ENCODE results near the gene ARFGAP3. TPM values are rescaled to one million over a fixed set of nuclear protein-coding genes. Genes with fewer than 3 reads are reported as not detected.
A peak's percentile ranks its signal among the peaks of the same experiment; 100 is the strongest.
"Not testable (repeated sequence)": the region's sequence is repeated elsewhere in the genome, so short reads cannot be mapped to it uniquely, and the experiment has no call there.

The ARFGAP3 gene

GRCh38 chr22:42750421-42750820, 106.7 kb downstream of the ARFGAP3 start:
- H3K4me3 ChIP-seq (ENCODE audit: low read length); H3K4me2 ChIP-seq (ENCODE audit: low read length); H3K9me3 ChIP-seq (replicated peaks; ENCODE audit: low read length); H3K27me3 ChIP-seq (ENCODE audit: control insufficient read depth, insufficient read depth, low read length); H3K9ac ChIP-seq (ENCODE audit: low read depth, low read length); H3K36me3 ChIP-seq (ENCODE audit: insufficient read depth, low read length): not testable (repeated sequence)
- H3K4me1 ChIP-seq (ENCODE audit: control insufficient read depth, insufficient read depth, low read length) = peaks cover 60% of the 10 kb centered on the region

DNA sequence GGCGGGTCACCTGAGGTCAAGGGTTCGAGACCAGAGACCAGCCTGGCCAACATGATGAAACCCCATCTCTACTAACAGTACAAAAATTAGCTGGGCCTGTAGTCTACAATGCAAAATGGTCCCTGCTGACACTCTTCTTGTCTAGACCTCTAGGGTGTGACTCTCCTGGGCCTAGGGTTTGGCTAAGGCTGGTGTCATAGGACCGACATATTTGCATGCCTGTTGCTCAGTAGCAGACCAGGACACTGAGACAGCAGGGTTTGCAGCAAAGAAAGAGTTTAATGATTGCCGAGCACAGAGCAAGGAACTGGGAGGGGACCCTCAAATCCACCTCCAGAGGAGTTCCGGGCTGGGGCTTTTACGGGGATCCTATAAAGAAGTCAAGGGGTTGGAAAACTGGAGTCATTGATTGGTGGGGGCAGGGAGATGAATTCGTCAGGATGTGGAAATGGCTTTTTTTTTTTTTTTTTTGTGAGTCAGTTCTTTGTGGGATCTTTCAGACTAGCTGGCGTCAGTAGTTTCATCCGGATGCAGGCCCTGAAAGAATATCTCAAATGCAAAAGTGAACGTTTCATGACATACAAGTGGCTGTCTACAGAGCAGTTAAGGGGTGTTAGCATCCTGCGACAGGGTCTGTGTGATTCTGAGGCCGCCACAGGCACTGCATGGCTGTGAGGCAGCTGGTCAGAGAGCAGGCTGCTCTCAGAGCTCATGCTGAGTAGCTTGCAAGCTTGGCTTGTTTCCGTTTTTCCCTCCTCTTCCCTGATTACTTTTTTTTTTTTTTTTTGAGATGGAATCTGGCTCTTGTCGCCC, 109.2 kb downstream of the ARFGAP3 start:
- H3K9ac ChIP-seq (ENCODE audit: low read depth, low read length) = peak overlapping the region; percentile 66
- peaks cover 68% of the 10 kb centered on the region for H3K4me1 ChIP-seq (ENCODE audit: control insufficient read depth, insufficient read depth, low read length)
- H3K4me3 ChIP-seq (ENCODE audit: low read length) = no peak overlapping the region
- H3K9me3 ChIP-seq (replicated peaks; ENCODE audit: low read length) = no peaks in the 10 kb centered on the region
- H3K4me2 ChIP-seq (ENCODE audit: low read length) = peak overlapping the region; percentile 67
- H3K36me3 ChIP-seq (ENCODE audit: insufficient read depth, low read length) = no peaks in the 10 kb centered on the region
- no peaks in the 10 kb centered on the region for H3K27me3 ChIP-seq (ENCODE audit: control insufficient read depth, insufficient read depth, low read length)

Small RNAs within 50 kb of the gene (small RNA-seq; reads per million reads assigned to genes)
- not detected for gene RF00019

Measured in skeletal muscle satellite cell (primary cell).